HepG2 (cell line): ENCODE data around the gene SOST. TPM values are rescaled to one million over a fixed set of nuclear protein-coding genes. Genes with fewer than 3 reads are reported as not detected.
A peak's percentile ranks its signal among the peaks of the same experiment; 100 is the strongest.

ENCODE experiments used
- ESRRA ChIP-seq: sonication (generic); formaldehyde crosslinking; IDR thresholded peaks from 2 replicates; pipeline ENCODE4 v1.5.1; 2020; ENCODE audit warnings: mild to moderate bottlenecking, low read depth, missing genetic modification reagents
- LCORL ChIP-seq, 2 experiments: fragments of 450-650 bp in 1 of 2; sonication (generic) in 1 of 2; formaldehyde crosslinking in 1 of 2; IDR thresholded peaks; 2 replicates each; pipeline versions ENCODE4 v1.5.0 to v1.6.1; 2017 to 2020; ENCODE audit warnings: antibody characterized with exemption in 1 of 2, missing genetic modification reagents in 1 of 2
- PPARG ChIP-seq: conservative IDR thresholded peaks from 2 replicates; pipeline ENCODE4 v1.6.1; 2016; ENCODE audit warnings: missing biosample characterization, missing genetic modification reagents
- RBM22 ChIP-seq: fragments of 200-400 bp; formaldehyde crosslinking; optimal IDR thresholded peaks from 2 replicates; pipeline ENCODE3; 2017; ENCODE audit warnings: mild to moderate bottlenecking, low read length, moderate library complexity
- RFXANK ChIP-seq: IDR thresholded peaks from 2 replicates; pipeline ENCODE4 v1.6.1; 2016
- SP1 ChIP-seq, 2 experiments: fragments of 450-650 bp in 1 of 2; sonication (generic) in 1 of 2; formaldehyde crosslinking in 1 of 2; IDR thresholded peaks; 2 replicates each; pipeline versions ENCODE4 v1.4.0 to v1.6.1; 2016 to 2020; ENCODE audit warnings: missing genetic modification reagents in 1 of 2
- SP4 ChIP-seq: sonication (generic); formaldehyde crosslinking; IDR thresholded peaks from 2 replicates; pipeline ENCODE4 v1.8.1; 2023; ENCODE audit warnings: mild to moderate bottlenecking, missing genetic modification reagents
- TBL1XR1 ChIP-seq: fragments of 150-350 bp; IDR thresholded peaks from 2 replicates; pipeline ENCODE4 v1.6.1; 2014; ENCODE audit warnings: borderline replicate concordance, low read length; ENCODE audit not compliant: partially characterized antibody
- TGIF2 ChIP-seq: IDR thresholded peaks from 2 replicates; pipeline ENCODE4 v1.6.1; 2016; ENCODE audit warnings: control low read depth, missing compliant biosample characterization
- ZFP36 ChIP-seq: fragments of 150-350 bp; IDR thresholded peaks from 2 replicates; pipeline ENCODE4 v1.6.1; 2018; ENCODE audit warnings: borderline replicate concordance, low read length, low read depth; ENCODE audit not compliant: partially characterized antibody
- ZNF383 ChIP-seq: sonication (generic); formaldehyde crosslinking; IDR thresholded peaks from 2 replicates; pipeline ENCODE4 v1.4.0; 2020; ENCODE audit warnings: missing genetic modification reagents, mild to moderate bottlenecking, borderline replicate concordance
- ZNF546 ChIP-seq: sonication (generic); formaldehyde crosslinking; conservative IDR thresholded peaks from 2 replicates; pipeline ENCODE4 v1.8.1; 2023; ENCODE audit warnings: mild to moderate bottlenecking, missing genetic modification reagents
- ZNF557 ChIP-seq: sonication (generic); formaldehyde crosslinking; IDR thresholded peaks from 2 replicates; pipeline ENCODE4 v1.4.0; 2020; ENCODE audit warnings: missing genetic modification reagents
- ZNF724P ChIP-seq: sonication (generic); formaldehyde crosslinking; IDR thresholded peaks from 2 replicates; pipeline ENCODE4 v1.8.0; 2022; ENCODE audit warnings: missing genetic modification reagents, borderline replicate concordance
- polyA plus RNA-seq, 8 experiments: library from polyadenylated mRNA; depleted of rRNA in 3 of 8; stranded (reverse) in 7 of 8; unstranded in 1 of 8; fragments of >200 nt; fragmentation: Illumina TruSeq in 4 of 8; extraction: Trizol in 4 of 8; gene quantifications; 2 replicates each; pipeline versions ENCODE4 v1.2.1 to v1.2.3, GENCODE V29; 2011 to 2016; ENCODE audit warnings: low read depth in 4 of 8, missing spikeins in 1 of 8, mixed read lengths in 1 of 8; ENCODE audit not compliant: insufficient read depth in 1 of 8
- total RNA-seq, 5 experiments: library from RNA; depleted of rRNA; stranded (reverse); fragments of >200 nt; fragmentation: Illumina TruSeq; extraction: Trizol; gene quantifications; 2 replicates each; pipeline ENCODE4 v1.2.3, GENCODE V29; 2016; ENCODE audit warnings: low read depth in 1 of 5
- TF ChIP-seq, protein P1 (sequence below): sonication (generic); formaldehyde crosslinking; IDR thresholded peaks from 2 replicates; pipeline ENCODE4 v1.4.0; 2020; ENCODE audit warnings: missing genetic modification reagents
- TF ChIP-seq, protein P2 (sequence below): IDR thresholded peaks from 2 replicates; pipeline ENCODE4 v1.6.1; 2016; ENCODE audit warnings: missing genetic modification reagents, missing compliant biosample characterization
- TF ChIP-seq, protein P3 (sequence below): sonication (generic); formaldehyde crosslinking; IDR thresholded peaks from 2 replicates; pipeline ENCODE4 v1.9.0; 2021; ENCODE audit warnings: missing genetic modification reagents, borderline replicate concordance

SOST gene
- total and polyA plus RNA-seq, 2 of the 13 experiments (the other 11 are each of a cell fraction or from before 2014, with no cell fraction given), result not detected

DNA sequence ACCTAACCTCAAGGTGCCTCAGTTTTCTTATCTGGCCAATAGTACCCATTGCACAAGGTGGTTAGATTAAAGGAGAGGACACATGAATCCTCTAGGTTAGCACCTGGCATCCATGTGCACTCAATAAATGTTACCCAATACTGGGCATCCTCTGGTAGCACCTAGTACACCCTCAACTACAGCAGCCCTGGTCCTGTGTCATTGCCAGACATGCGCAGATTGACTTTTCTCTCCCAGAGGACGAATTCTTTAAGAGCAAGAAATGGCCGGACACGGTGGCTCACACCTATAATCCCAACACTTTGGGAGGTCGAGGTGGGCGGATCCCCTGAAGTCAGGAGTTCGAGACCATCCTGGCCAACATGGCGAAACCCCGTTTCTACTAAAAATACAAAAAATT lies 12.9 kb upstream of the SOST start (continued):
- TF ChIP-seq, protein P1, sequence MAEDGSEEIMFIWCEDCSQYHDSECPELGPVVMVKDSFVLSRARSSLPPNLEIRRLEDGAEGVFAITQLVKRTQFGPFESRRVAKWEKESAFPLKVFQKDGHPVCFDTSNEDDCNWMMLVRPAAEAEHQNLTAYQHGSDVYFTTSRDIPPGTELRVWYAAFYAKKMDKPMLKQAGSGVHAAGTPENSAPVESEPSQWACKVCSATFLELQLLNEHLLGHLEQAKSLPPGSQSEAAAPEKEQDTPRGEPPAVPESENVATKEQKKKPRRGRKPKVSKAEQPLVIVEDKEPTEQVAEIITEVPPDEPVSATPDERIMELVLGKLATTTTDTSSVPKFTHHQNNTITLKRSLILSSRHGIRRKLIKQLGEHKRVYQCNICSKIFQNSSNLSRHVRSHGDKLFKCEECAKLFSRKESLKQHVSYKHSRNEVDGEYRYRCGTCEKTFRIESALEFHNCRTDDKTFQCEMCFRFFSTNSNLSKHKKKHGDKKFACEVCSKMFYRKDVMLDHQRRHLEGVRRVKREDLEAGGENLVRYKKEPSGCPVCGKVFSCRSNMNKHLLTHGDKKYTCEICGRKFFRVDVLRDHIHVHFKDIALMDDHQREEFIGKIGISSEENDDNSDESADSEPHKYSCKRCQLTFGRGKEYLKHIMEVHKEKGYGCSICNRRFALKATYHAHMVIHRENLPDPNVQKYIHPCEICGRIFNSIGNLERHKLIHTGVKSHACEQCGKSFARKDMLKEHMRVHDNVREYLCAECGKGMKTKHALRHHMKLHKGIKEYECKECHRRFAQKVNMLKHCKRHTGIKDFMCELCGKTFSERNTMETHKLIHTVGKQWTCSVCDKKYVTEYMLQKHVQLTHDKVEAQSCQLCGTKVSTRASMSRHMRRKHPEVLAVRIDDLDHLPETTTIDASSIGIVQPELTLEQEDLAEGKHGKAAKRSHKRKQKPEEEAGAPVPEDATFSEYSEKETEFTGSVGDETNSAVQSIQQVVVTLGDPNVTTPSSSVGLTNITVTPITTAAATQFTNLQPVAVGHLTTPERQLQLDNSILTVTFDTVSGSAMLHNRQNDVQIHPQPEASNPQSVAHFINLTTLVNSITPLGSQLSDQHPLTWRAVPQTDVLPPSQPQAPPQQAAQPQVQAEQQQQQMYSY (CRISPR knock-in tag), result no peak
- TF ChIP-seq ZNF557 (CRISPR knock-in tag) (no peak), ESRRA (CRISPR knock-in tag) (no peak), SP4 (CRISPR knock-in tag) (0 out of 2 replicates have a peak, but pooled peaks have one; percentile 25), ZFP36 (no peak), RBM22 (no peak), RFXANK (CRISPR knock-in tag) (0 out of 2 replicates have a peak, but pooled peaks have one; percentile 4), SP1 (IDR thresholded peaks at IDR 0.05) (no peak), SP1 (CRISPR knock-in tag; IDR thresholded peaks at IDR 0.05) (no peak), TBL1XR1 (no peak), TGIF2 (CRISPR knock-in tag) (no peak), ZNF724P (CRISPR knock-in tag) (no peak), ZNF383 (CRISPR knock-in tag) (no peak), ZNF546 (CRISPR knock-in tag) (no peak), PPARG (CRISPR knock-in tag) (no peak), LCORL (IDR thresholded peaks at IDR 0.05) (no peak), LCORL (CRISPR knock-in tag; IDR thresholded peaks at IDR 0.05) (no peak)
- TF ChIP-seq, protein P2, sequence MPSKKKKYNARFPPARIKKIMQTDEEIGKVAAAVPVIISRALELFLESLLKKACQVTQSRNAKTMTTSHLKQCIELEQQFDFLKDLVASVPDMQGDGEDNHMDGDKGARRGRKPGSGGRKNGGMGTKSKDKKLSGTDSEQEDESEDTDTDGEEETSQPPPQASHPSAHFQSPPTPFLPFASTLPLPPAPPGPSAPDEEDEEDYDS (CRISPR knock-in tag), result 0 out of 2 replicates have a peak, but pooled peaks have one; percentile 5
- TF ChIP-seq, protein P3, sequence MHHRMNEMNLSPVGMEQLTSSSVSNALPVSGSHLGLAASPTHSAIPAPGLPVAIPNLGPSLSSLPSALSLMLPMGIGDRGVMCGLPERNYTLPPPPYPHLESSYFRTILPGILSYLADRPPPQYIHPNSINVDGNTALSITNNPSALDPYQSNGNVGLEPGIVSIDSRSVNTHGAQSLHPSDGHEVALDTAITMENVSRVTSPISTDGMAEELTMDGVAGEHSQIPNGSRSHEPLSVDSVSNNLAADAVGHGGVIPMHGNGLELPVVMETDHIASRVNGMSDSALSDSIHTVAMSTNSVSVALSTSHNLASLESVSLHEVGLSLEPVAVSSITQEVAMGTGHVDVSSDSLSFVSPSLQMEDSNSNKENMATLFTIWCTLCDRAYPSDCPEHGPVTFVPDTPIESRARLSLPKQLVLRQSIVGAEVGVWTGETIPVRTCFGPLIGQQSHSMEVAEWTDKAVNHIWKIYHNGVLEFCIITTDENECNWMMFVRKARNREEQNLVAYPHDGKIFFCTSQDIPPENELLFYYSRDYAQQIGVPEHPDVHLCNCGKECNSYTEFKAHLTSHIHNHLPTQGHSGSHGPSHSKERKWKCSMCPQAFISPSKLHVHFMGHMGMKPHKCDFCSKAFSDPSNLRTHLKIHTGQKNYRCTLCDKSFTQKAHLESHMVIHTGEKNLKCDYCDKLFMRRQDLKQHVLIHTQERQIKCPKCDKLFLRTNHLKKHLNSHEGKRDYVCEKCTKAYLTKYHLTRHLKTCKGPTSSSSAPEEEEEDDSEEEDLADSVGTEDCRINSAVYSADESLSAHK, result no peak
